ENCODE results near the gene DHODH. TPM values are rescaled to one million over a fixed set of nuclear protein-coding genes. Genes with fewer than 3 reads are reported as not detected.
"Not testable (repeated sequence)": the region's sequence is repeated elsewhere in the genome, so short reads cannot be mapped to it uniquely, and the experiment has no call there.

The DHODH gene
- total RNA-seq, 1 experiment from 2014 or later: 23.0 TPM

- Histone ChIP-seq H3K27me3 (replicated peaks; ENCODE audit: control insufficient read depth, insufficient read depth, low read length) (no peaks in the 10 kb centered on the region), H3K9me3 (no peaks in the 10 kb centered on the region), H3K4me3 (ENCODE audit: low read depth, low read length) (no peak overlapping the region), H3K36me3 (ENCODE audit: control insufficient read depth, insufficient read depth, low read length) (no peaks in the 10 kb centered on the region), H3K4me1 (no peaks in the 10 kb centered on the region)
- POLR2A ChIA-PET: no interaction called here
- Mint-ChIP-seq H3K4me1 (ENCODE audit: low read depth, unreplicated experiment) (peaks cover 11% of the 10 kb centered on the region), H3K4me3 (ENCODE audit: unreplicated experiment) (no peak overlapping the region), H3K36me3 (ENCODE audit: insufficient read depth, unreplicated experiment) (no peaks in the 10 kb centered on the region), H3K27me3 (ENCODE audit: insufficient read depth, unreplicated experiment) (peaks cover 12% of the 10 kb centered on the region), H3K9me3 (ENCODE audit: unreplicated experiment) (no peaks in the 10 kb centered on the region), H3K27ac (ENCODE audit: unreplicated experiment) (no peak overlapping the region)
- BruUV-seq (replicated peaks): no TSS peak
- no peak for DNase-seq
- intact Hi-C loops (cut with micrococcal nuclease; ENCODE audit: unreplicated experiment): no loop called here
- no peak for TF ChIP-seq CTCF (IDR thresholded peaks at IDR 0.05; ENCODE audit: insufficient read depth in 1 of 2, low read depth in 1 of 2, low read length in 1 of 2, severe bottlenecking in 1 of 2, unreplicated experiment in 1 of 2)
- CTCF ChIA-PET: no interaction called here
Observed at GRCh38 chr16:72055911-72056310, 47.4 kb downstream of the DHODH start.

GRCh38 chr16:72057313-72057712 lies 48.8 kb downstream of the DHODH start:
- DNase-seq; H3K27ac Mint-ChIP-seq (ENCODE audit: unreplicated experiment); H3K9me3 ChIP-seq; H3K27me3 Mint-ChIP-seq (ENCODE audit: insufficient read depth, unreplicated experiment); POLR2A ChIA-PET; H3K36me3 ChIP-seq (ENCODE audit: control insufficient read depth, insufficient read depth, low read length); CTCF ChIA-PET; H3K4me3 Mint-ChIP-seq (ENCODE audit: unreplicated experiment); intact Hi-C loops (cut with micrococcal nuclease; ENCODE audit: unreplicated experiment); H3K4me3 ChIP-seq (ENCODE audit: low read depth, low read length); BruUV-seq (replicated peaks); H3K4me1 ChIP-seq; H3K36me3 Mint-ChIP-seq (ENCODE audit: insufficient read depth, unreplicated experiment); H3K27me3 ChIP-seq (replicated peaks; ENCODE audit: control insufficient read depth, insufficient read depth, low read length); H3K9me3 Mint-ChIP-seq (ENCODE audit: unreplicated experiment): not testable (repeated sequence)
- peaks cover 14% of the 10 kb centered on the region for H3K4me1 Mint-ChIP-seq (ENCODE audit: low read depth, unreplicated experiment)

GRCh38 chr16:72059060-72059459 lies 50.5 kb downstream of the DHODH start:
- BruUV-seq (replicated peaks); H3K9me3 Mint-ChIP-seq (ENCODE audit: unreplicated experiment); H3K36me3 ChIP-seq (ENCODE audit: control insufficient read depth, insufficient read depth, low read length); H3K27me3 Mint-ChIP-seq (ENCODE audit: insufficient read depth, unreplicated experiment); H3K4me1 ChIP-seq; H3K36me3 Mint-ChIP-seq (ENCODE audit: insufficient read depth, unreplicated experiment); H3K4me3 ChIP-seq (ENCODE audit: low read depth, low read length); H3K27me3 ChIP-seq (replicated peaks; ENCODE audit: control insufficient read depth, insufficient read depth, low read length); DNase-seq; H3K9me3 ChIP-seq; intact Hi-C loops (cut with micrococcal nuclease; ENCODE audit: unreplicated experiment); CTCF ChIA-PET; H3K4me3 Mint-ChIP-seq (ENCODE audit: unreplicated experiment); H3K27ac Mint-ChIP-seq (ENCODE audit: unreplicated experiment); POLR2A ChIA-PET: not testable (repeated sequence)
- H3K4me1 Mint-ChIP-seq (ENCODE audit: low read depth, unreplicated experiment): peaks cover 15% of the 10 kb centered on the region

- no TSS peak for BruUV-seq (replicated peaks)
- H3K4me1 ChIP-seq: no peaks in the 10 kb centered on the region; the same call in 1 of the 2 replicates
- ChIA-PET CTCF (no interaction called here), POLR2A (no interaction called here)
- Mint-ChIP-seq H3K27ac (ENCODE audit: unreplicated experiment) (no peak overlapping the region), H3K4me3 (ENCODE audit: unreplicated experiment) (no peak overlapping the region), H3K27me3 (ENCODE audit: insufficient read depth, unreplicated experiment) (peaks cover 2% of the 10 kb centered on the region), H3K36me3 (ENCODE audit: insufficient read depth, unreplicated experiment) (no peaks in the 10 kb centered on the region), H3K9me3 (ENCODE audit: unreplicated experiment) (no peaks in the 10 kb centered on the region), H3K4me1 (ENCODE audit: low read depth, unreplicated experiment) (peaks cover 9% of the 10 kb centered on the region)
- intact Hi-C loops (cut with micrococcal nuclease; ENCODE audit: unreplicated experiment): no loop called here
- H3K4me3 ChIP-seq (ENCODE audit: low read depth, low read length): no peak overlapping the region
- no peak for TF ChIP-seq CTCF (IDR thresholded peaks at IDR 0.05; ENCODE audit: insufficient read depth in 1 of 2, low read depth in 1 of 2, low read length in 1 of 2, severe bottlenecking in 1 of 2, unreplicated experiment in 1 of 2)
- no peaks in the 10 kb centered on the region for H3K27me3 ChIP-seq (replicated peaks; ENCODE audit: control insufficient read depth, insufficient read depth, low read length)
- no peaks in the 10 kb centered on the region for H3K9me3 ChIP-seq
- DNase-seq: no peak
- no peaks in the 10 kb centered on the region for H3K36me3 ChIP-seq (ENCODE audit: control insufficient read depth, insufficient read depth, low read length)
Observed at GRCh38 chr16:72060405-72060804, 51.9 kb downstream of the DHODH start.

Measured in Caco-2 (cell line).